ENCODE measurements around the gene CISD2. TPM values are rescaled to one million over a fixed set of nuclear protein-coding genes. Genes with fewer than 3 reads are reported as not detected.
"Not testable (repeated sequence)": the region's sequence is repeated elsewhere in the genome, so short reads cannot be mapped to it uniquely, and the experiment has no call there.

CISD2 gene, protein sequence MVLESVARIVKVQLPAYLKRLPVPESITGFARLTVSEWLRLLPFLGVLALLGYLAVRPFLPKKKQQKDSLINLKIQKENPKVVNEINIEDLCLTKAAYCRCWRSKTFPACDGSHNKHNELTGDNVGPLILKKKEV
- 44.0 TPM for polyA plus RNA-seq (2013, experiment 1 of 2)
- polyA plus RNA-seq (2013, experiment 2 of 2), result 59.3 TPM

DNA sequence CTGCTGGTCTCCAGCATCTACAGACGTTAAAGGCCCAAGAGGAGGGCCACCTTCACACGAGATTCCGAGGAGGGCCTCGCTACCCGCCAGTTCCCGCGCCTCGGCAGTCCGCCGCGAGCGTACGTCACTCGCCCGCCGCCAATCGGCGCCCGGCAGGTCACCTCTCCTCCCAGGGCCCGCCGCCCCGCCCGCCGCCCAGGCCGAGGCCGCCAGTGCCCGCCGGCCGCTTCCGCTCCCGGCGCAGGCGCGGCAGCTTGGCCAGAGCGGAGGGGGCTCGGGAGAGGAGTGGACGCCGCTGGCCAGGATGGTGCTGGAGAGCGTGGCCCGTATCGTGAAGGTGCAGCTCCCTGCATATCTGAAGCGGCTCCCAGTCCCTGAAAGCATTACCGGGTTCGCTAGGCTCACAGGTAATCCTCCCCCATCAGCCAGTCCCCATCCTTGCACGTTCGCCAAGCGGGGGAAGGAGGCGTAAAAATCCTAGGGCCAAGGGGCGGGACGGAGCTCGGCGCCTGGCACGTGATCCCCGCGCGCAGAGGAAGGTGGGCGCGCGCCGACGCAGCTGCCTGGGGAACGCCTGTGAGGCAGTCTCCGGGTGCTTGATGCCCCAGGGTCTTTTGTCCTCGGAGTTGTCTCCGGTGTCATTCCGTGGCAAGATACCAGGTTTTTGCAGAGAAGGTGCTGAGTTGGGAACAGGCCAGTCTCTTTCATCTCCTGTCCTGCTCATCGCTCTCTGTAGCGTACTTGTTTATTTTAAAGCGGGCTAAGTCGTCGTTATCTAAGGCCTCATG, at the start of gene CISD2:
Gene CISD2, plus strand, starts transcription at position 212 of the 788 bp plus-strand sequence. Its CDS starts 93 bp downstream, at position 305.
- WGBS, 2 experiments (ENCODE audit: insufficient coverage in 2 of 2), result 0% methylated on average over 43 to 44 of the region's 71 CpGs
- Histone ChIP-seq H3K4me3 (ENCODE audit: extremely low read depth, insufficient read depth, low read length, poor library complexity, severe bottlenecking) (peak within 1 kb of the TSS; percentile 66), H3K36me3 (ENCODE audit: control insufficient read depth, insufficient read depth, low read length) (peaks cover 18% of the 10 kb centered on the region), H3K4me1 (ENCODE audit: control insufficient read depth, insufficient read depth, low read length, poor library complexity, severe bottlenecking) (peaks cover 6% of the 10 kb centered on the region), H3K27ac (ENCODE audit: low read depth, low read length, severe bottlenecking) (peak within 1 kb of the TSS; percentile 96), H3K9me3 (ENCODE audit: control insufficient read depth, low read length) (no peaks in the 10 kb centered on the region)

DNA sequence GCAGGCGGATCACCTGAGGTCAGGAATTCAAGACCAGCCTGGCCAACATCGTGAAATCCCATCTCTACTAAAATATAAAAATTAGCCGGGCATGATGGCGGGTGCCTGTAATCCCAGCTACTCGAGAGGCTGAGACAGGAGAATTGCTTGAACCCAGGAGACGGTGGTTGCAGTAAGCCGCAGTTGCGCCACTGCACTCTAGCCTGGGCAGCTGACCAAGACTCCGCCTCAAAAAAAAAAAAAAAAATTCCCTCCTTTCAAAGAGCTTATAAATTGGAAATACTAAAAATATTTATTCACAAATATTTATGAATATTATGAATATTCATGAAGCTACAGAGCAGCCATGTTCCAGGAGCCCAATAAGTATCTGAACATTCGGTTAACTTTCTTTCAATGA, 49.7 kb upstream of the CISD2 start:
- H3K4me3 ChIP-seq (ENCODE audit: extremely low read depth, insufficient read depth, low read length, poor library complexity, severe bottlenecking); H3K27ac ChIP-seq (ENCODE audit: low read depth, low read length, severe bottlenecking); H3K9me3 ChIP-seq (ENCODE audit: control insufficient read depth, low read length): not testable (repeated sequence)
- Histone ChIP-seq H3K4me1 (ENCODE audit: control insufficient read depth, insufficient read depth, low read length, poor library complexity, severe bottlenecking) (peaks cover 35% of the 10 kb centered on the region), H3K36me3 (ENCODE audit: control insufficient read depth, insufficient read depth, low read length) (peaks cover 79% of the 10 kb centered on the region)
- WGBS, 2 experiments (ENCODE audit: insufficient coverage in 2 of 2), result 94 to 98% methylated on average over 7 to 8 of the region's 10 CpGs

DNA sequence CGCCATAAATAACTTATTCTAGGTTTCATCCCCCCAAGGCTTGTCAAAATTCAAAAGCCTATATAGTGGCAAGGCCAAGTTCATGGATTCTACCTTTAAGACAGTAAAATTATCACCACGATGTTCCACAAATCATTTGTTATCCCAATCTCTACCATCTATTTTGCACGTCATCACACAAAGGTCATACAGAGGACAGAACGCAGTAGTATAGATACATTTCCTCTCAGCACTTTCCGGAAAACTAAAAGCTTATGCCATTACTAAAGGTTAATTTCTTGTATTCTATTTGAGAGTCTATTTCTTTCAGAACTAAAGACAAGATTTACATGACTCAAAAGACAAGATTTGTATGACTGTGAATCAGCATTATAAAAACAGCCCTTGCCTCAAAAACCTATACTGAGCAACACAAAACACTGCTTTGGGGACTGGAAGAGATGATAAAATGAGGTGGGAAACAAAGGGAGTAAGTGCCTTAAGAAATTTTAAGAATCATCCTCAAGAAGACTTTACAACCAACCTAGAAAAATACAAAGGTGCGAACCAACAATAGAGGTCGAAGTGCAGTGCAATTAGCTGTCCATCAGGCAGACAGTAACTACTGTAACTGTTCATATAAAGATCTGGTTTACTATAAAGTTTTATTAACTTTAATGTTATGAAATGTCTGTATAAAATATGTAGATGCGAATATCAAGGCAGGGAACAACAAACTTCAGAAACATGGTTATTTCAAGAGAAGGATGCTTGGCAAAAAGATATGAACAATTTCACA, 49.0 kb upstream of the CISD2 start:
- H3K36me3 ChIP-seq (ENCODE audit: control insufficient read depth, insufficient read depth, low read length), result peaks cover 79% of the 10 kb centered on the region
- peaks cover 31% of the 10 kb centered on the region for H3K4me1 ChIP-seq (ENCODE audit: control insufficient read depth, insufficient read depth, low read length, poor library complexity, severe bottlenecking)
- no peak overlapping the region for H3K27ac ChIP-seq (ENCODE audit: low read depth, low read length, severe bottlenecking)
- H3K9me3 ChIP-seq (ENCODE audit: control insufficient read depth, low read length), result no peaks in the 10 kb centered on the region
- H3K4me3 ChIP-seq (ENCODE audit: extremely low read depth, insufficient read depth, low read length, poor library complexity, severe bottlenecking), result no peak overlapping the region
- WGBS, 2 experiments (ENCODE audit: insufficient coverage in 2 of 2), result 96 to 100% methylated on average over 3 to 4 of the region's 8 CpGs

DNA sequence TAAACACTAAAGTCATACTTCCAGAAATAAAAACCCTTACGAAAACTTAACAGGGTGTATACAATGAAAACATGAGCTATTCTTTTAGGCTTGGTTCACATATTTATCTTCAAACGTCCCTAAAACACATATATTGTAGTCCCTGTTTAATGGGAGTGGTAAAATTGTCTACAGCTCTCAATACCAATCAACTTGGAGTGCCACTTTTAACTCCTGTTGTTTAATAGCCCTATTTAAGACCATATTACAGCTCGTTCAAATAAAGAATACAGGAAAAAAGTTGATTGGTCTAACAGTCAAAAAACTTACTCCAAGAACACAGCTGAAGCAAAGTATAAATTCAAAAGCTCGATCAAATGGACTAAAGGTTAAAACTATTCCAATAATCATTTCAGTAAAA, 45.3 kb upstream of the CISD2 start:
- Histone ChIP-seq H3K27ac (ENCODE audit: low read depth, low read length, severe bottlenecking) (no peak overlapping the region), H3K4me1 (ENCODE audit: control insufficient read depth, insufficient read depth, low read length, poor library complexity, severe bottlenecking) (peaks cover 14% of the 10 kb centered on the region), H3K4me3 (ENCODE audit: extremely low read depth, insufficient read depth, low read length, poor library complexity, severe bottlenecking) (peak overlapping the region; percentile 97)

DNA sequence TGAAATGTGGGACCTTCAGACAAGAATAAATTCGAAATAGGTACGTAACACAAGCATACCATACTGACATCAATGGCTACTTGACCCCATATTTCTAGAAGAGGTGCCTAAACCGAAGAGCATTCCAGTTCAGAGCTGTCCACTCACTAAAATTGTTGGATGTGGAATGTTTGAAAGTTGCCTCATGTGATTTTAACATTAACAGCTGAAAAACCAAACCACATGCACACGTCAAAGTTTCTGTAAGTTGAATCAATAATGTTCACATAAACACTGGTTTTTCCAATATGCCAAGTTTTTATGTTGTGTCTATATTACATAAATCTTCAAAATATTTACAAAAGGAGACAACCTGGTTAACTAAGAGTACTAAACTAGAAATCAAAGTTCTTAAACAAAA, 44.9 kb upstream of the CISD2 start:
- 92% methylated on average over 2 of the region's 4 CpGs; no CpG with 5 or more reads in 1 of the 2 experiments for WGBS, 2 experiments (ENCODE audit: insufficient coverage in 2 of 2)

More for the DNA sequence above, 45.3 kb upstream of the CISD2 start:
- WGBS, 2 experiments (ENCODE audit: insufficient coverage in 2 of 2), result 100% methylated on average over 1 of the region's 4 CpGs; no CpG with 5 or more reads in 1 of the 2 experiments
- no peaks in the 10 kb centered on the region for H3K9me3 ChIP-seq (ENCODE audit: control insufficient read depth, low read length)
- H3K36me3 ChIP-seq (ENCODE audit: control insufficient read depth, insufficient read depth, low read length), result peaks cover 59% of the 10 kb centered on the region

DNA sequence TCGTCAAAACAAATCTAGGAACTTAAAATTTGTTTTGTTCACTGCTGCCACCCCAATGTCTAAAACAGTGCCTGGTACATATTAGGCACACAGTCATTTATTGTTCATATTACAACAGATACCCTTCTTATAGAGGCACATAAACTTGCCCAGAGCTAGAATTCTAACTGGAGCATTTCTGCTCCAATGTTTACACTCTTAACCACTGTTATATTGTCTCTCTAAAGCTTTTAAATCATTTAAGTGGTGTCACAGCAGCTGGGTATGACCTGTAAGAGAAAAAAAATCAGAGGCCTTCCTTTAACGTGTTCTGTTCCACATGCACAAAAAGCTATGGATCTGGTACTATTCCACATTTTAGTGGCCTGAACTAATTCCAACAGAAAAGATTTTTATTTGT, 44.4 kb upstream of the CISD2 start:
- Histone ChIP-seq H3K9me3 (ENCODE audit: control insufficient read depth, low read length) (no peaks in the 10 kb centered on the region), H3K36me3 (ENCODE audit: control insufficient read depth, insufficient read depth, low read length) (peaks cover 50% of the 10 kb centered on the region), H3K4me1 (ENCODE audit: control insufficient read depth, insufficient read depth, low read length, poor library complexity, severe bottlenecking) (peaks cover 15% of the 10 kb centered on the region), H3K27ac (ENCODE audit: low read depth, low read length, severe bottlenecking) (no peak overlapping the region), H3K4me3 (ENCODE audit: extremely low read depth, insufficient read depth, low read length, poor library complexity, severe bottlenecking) (peak overlapping the region; percentile 97)
- WGBS, 2 experiments (ENCODE audit: insufficient coverage in 2 of 2), result 75 to 90% methylated on average over 1 of the region's 2 CpGs

More for the DNA sequence above, 44.9 kb upstream of the CISD2 start:
- Histone ChIP-seq H3K27ac (ENCODE audit: low read depth, low read length, severe bottlenecking) (no peak overlapping the region), H3K4me1 (ENCODE audit: control insufficient read depth, insufficient read depth, low read length, poor library complexity, severe bottlenecking) (peaks cover 10% of the 10 kb centered on the region), H3K36me3 (ENCODE audit: control insufficient read depth, insufficient read depth, low read length) (peaks cover 55% of the 10 kb centered on the region), H3K9me3 (ENCODE audit: control insufficient read depth, low read length) (no peaks in the 10 kb centered on the region), H3K4me3 (ENCODE audit: extremely low read depth, insufficient read depth, low read length, poor library complexity, severe bottlenecking) (peak overlapping the region; percentile 97)

DNA sequence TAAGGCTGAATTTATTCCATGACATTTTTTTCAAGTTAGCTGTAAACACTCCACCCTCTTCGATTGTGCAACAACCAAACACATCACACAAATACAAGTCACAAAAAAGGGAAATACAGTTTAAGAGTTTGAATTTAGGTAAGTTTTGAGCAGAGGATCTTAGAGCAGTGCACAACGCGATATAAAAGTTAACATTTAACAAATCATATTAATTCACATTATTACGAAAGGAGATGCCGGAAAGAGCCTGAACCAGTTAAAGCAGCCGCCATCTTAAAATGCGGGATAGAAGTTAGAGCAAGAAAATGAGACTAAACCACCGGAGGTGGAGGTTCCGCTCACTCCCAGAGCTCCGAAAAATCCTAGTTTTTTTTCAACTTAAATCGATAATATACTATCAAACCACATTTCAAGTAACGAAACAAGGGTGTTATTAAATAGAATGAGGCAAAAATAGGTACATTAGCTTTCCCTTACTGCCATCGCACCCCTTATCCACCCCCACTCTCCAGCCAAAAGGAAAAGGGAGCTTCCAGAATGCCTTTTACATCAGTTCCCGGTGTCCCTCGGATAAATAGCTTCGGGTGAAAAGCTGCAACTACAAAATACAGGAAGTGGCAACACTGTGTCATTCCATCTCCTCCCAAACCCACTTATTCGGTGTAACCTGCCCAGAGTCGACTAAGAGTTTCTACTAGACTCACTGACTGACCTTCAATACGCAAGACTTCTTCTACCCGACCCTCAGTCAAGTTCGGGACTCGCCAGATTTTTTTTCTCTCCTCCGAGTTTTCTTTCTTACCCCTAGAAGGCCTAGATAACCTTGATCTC, 43.3 kb upstream of the CISD2 start:
- H3K36me3 ChIP-seq (ENCODE audit: control insufficient read depth, insufficient read depth, low read length), result peaks cover 39% of the 10 kb centered on the region
- 0 to 1% methylated on average over 13 to 14 of the region's 23 CpGs for WGBS, 2 experiments (ENCODE audit: insufficient coverage in 2 of 2)
- peaks cover 9% of the 10 kb centered on the region for H3K4me1 ChIP-seq (ENCODE audit: control insufficient read depth, insufficient read depth, low read length, poor library complexity, severe bottlenecking)
- H3K4me3 ChIP-seq (ENCODE audit: extremely low read depth, insufficient read depth, low read length, poor library complexity, severe bottlenecking), result peak overlapping the region; percentile 97
- no peaks in the 10 kb centered on the region for H3K9me3 ChIP-seq (ENCODE audit: control insufficient read depth, low read length)
- H3K27ac ChIP-seq (ENCODE audit: low read depth, low read length, severe bottlenecking), result peak overlapping the region; percentile 100

DNA sequence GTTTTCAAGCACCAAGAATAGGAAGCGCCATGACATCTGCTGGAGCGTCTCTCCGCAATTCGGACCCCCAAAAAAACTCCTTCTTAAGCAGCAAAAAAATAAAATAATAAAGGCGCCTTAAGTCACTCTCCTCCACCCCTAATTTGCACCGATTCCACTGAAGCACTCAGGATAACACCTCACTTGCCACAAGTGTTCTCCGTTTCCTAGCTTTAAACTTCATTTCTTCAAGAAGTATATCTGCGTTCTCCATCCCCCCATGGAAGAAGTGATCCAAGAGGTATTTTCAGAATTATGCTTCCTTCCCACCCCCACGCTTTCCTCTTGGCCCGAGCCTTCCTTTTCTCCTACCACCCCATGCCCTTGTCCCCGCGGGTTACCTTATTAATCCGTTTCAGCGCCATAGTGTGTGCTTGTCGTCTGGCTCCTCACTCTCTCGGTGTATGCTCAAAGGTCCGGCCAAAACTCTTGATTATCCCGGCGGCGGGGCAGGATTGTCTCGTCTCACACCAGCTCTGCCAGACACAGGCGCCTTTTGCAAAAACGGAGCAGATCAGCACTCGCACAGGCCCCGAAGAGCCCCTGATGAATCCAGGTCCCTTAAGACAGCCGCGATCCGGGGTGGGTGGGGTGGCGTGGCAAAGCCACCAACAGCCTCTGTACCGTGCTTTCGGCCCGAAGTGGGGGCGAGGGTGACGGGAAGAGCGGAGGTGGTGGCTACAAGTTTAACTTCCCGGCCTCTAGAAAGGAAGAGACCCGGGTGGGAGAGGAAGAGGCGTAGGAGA, 42.5 kb upstream of the CISD2 start:
- no peaks in the 10 kb centered on the region for H3K9me3 ChIP-seq (ENCODE audit: control insufficient read depth, low read length)
- peaks cover 36% of the 10 kb centered on the region for H3K36me3 ChIP-seq (ENCODE audit: control insufficient read depth, insufficient read depth, low read length)
- WGBS, 2 experiments (ENCODE audit: insufficient coverage in 2 of 2), result 0 to 1% methylated on average over 32 to 33 of the region's 38 CpGs
- peak overlapping the region; percentile 100 for H3K27ac ChIP-seq (ENCODE audit: low read depth, low read length, severe bottlenecking)
- peak overlapping the region; percentile 97 for H3K4me3 ChIP-seq (ENCODE audit: extremely low read depth, insufficient read depth, low read length, poor library complexity, severe bottlenecking)
- H3K4me1 ChIP-seq (ENCODE audit: control insufficient read depth, insufficient read depth, low read length, poor library complexity, severe bottlenecking), result peaks cover 8% of the 10 kb centered on the region

DNA sequence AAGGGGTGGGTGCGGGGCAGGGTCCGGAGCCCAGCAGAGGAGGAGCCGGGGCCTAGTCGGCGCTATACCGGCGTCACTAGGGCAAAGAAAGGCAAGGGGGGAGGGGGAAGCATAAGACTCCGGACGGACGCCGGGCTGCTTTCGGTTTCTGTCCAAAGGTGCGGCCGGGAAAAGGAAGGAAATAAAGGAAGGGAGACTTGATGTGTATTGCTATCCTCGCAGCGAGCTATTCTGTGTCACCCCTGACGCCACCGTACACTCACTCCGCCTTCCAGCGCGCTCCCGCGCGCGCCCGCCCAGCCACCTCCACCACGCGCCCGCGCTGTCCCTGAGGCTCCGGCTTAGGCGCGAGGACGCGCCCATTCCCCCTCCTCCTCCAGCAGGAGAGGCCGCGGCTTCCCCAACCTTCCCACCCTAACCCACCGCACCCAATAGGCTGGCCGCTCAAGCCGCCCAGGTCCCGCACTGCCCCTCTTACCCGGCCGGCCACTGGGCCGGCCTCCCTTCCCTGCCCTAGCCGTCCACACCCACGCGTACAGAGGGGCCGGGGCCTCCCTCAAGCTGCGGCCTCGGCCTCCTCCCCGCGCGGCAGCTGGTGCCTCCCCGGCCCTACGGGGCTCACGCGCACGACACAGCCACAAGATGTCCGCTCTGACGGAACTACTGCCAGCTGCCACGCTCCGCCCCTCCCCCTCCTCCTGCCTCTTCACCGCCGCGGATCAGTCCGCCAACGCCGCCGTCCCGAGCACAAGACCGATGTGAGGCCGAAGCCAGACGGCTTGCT, 41.7 kb upstream of the CISD2 start, which contains the start of gene UBE2D3:
Gene UBE2D3, minus strand, starts transcription at position 662 of the 784 bp plus-strand sequence. CDS start 1,043 bp downstream, outside the sequence.
- no peaks in the 10 kb centered on the region for H3K9me3 ChIP-seq (ENCODE audit: control insufficient read depth, low read length)
- 0% methylated on average over 51 to 53 of the region's 73 CpGs for WGBS, 2 experiments (ENCODE audit: insufficient coverage in 2 of 2)
- H3K4me1 ChIP-seq (ENCODE audit: control insufficient read depth, insufficient read depth, low read length, poor library complexity, severe bottlenecking), result peaks cover 6% of the 10 kb centered on the region
- peaks cover 31% of the 10 kb centered on the region for H3K36me3 ChIP-seq (ENCODE audit: control insufficient read depth, insufficient read depth, low read length)
- peak within 1 kb of the TSS; percentile 100 for H3K27ac ChIP-seq (ENCODE audit: low read depth, low read length, severe bottlenecking)
- H3K4me3 ChIP-seq (ENCODE audit: extremely low read depth, insufficient read depth, low read length, poor library complexity, severe bottlenecking), result peak within 1 kb of the TSS; percentile 97

All from mesodermal cell (in vitro differentiated cells).